ENCODE data around the gene RAP1B.

- TF ChIP-seq ZNF138 (CRISPR knock-in tag; IDR thresholded peaks at IDR 0.05; ENCODE audit: low read depth) (no peak), ZNF614 (CRISPR knock-in tag; IDR thresholded peaks at IDR 0.05; ENCODE audit: borderline replicate concordance) (no peak), CTCF (CRISPR knock-in tag; IDR thresholded peaks at IDR 0.05) (no peak), EEA1 (CRISPR knock-in tag; IDR thresholded peaks at IDR 0.05; ENCODE audit: borderline replicate concordance) (no peak), PREB (CRISPR knock-in tag; IDR thresholded peaks at IDR 0.05) (no peak), CCDC6 (CRISPR knock-in tag; IDR thresholded peaks at IDR 0.05) (no peak), FOXP1 (IDR thresholded peaks at IDR 0.05) (no peak), FOXP1 (CRISPR knock-in tag; IDR thresholded peaks at IDR 0.05) (no peak), ZBTB44 (CRISPR knock-in tag; IDR thresholded peaks at IDR 0.05) (no peak), TAF1 (CRISPR knock-in tag; IDR thresholded peaks at IDR 0.05) (no peak), ZBTB4 (CRISPR knock-in tag; IDR thresholded peaks at IDR 0.05; ENCODE audit: borderline replicate concordance) (no peak), NAIF1 (CRISPR knock-in tag; IDR thresholded peaks at IDR 0.05; ENCODE audit: borderline replicate concordance) (no peak), AFF4 (CRISPR knock-in tag; IDR thresholded peaks at IDR 0.05) (no peak), ATF3 (CRISPR knock-in tag; IDR thresholded peaks at IDR 0.05) (no peak), JUNB (CRISPR knock-in tag; IDR thresholded peaks at IDR 0.05; ENCODE audit: borderline replicate concordance) (no peak)
These were observed 30.4 kb downstream of the RAP1B start for GRCh38 chr12:68641138-68641537.

All from HepG2 (cell line).